ENCODE measurements around the gene ZNF385B.

- TF ChIP-seq CTCF (conservative IDR thresholded peaks at IDR 0.05; ENCODE audit: low read length) (no peak), EZH2phosphoT487 (IDR thresholded peaks at IDR 0.05; ENCODE audit: borderline replicate concordance, low read depth, low read length) (no peak)
Observed at GRCh38 chr2:179890666-179891065, 29.3 kb upstream of the ZNF385B start.

Data from OCI-LY7 (cell line).